GM21529 (cell line): ENCODE data around the gene RPL28.

ENCODE experiments used
- ATAC-seq: cut with Tn5 transposase; IDR thresholded peaks from one replicate; pipeline ENCODE4 v1.9.1; 2021; ENCODE audit not compliant: unreplicated experiment

RPL28 gene

DNA sequence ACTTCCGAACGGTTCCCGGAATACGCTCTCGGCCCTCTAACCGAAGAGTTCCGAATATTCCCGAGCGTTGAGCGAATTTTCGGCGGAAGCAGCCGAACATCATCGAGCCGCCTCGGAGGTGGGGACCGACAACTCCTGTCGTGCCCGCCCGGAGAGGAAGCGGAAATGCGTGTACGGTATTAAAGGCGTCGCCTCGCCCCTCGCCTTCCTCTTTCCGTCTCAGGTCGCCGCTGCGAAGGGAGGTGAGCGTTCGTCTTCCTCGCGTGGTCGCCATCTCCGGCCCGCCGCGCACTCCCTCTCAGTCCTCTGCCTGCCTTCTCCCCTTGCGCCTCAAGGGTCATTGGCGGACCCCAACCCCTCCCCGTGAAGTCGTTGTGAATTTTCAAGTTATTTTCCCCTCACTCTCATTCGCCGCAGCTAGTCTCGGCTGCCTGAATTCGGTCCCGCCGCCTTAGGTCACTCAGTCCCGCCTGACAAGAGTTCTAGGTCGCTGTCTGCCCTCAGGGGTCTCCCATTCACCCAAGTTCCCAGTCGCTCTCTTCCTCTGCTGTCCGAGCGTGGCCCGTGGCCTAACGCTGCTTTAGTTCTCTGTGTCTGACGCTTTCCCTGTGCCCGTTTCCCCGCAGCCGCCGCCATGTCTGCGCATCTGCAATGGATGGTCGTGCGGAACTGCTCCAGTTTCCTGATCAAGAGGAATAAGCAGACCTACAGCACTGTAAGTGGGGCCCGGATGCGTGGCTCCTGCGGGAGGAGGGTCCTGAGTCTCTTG, at the start of gene RPL28:
TSS of gene RPL28 (plus strand) at position 209 of the 769 bp plus-strand sequence. CDS start at position 635, 426 bp downstream.
- ATAC-seq: peak; percentile 63

DNA sequence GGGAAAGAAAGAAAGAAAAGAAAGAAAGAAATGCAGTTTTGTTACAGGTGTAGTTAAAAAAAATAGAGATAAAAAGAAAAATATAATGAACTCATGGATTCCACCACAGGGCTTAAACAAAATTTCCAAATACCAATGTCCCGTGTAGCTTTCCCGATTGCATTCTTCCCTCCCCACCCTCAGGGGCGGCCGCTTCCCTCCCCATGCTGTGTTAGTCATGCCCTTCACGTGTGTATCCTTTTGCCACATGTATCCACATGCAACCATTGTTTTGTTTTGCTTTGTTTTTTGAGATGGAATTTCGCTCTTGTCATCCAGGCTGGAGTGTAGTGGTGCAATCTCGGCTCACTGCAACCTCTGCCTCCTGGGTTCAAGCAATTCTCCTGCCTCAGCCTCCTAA, 49.6 kb upstream of the RPL28 start:
- ATAC-seq: no peak

DNA sequence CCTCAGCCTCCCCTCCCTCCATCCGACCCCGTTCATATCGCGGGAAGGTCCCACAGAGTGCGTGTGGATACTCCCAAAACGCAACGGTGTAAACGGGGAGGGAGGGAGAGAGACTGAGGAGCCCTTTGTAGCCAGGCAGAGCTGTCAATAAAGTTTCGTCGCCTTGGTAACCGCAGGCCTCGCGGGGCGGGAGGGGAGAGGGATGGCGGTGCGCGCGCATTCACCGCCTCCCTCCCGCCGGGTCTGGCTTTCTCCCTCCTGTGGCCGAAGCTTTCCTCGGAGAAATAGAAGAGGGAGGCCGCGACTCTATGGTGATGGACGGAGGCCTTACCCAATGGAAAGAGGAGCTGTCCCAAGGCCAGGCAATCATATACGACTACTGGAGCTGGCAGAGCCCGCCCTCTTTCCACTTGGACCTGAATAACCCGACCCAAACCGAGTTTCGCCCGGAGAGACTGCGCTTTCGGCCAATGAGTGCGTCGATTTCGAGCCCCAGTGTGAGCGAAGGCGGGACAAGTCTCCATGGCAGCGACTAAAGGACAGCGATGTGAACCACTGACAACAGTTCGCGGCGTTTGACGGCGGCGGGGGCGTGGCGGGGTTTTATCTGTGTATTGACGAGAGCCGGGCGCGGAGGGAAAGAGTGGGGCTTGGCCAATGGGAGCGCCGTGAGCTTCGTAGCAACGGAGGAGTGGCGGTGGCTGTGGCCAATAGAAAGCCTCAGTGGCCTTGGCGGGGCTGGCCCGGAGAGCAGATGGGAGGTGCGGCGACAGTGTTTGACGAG, 46.4 kb upstream of the RPL28 start, which contains the start of gene KMT5C:
TSS of gene KMT5C (plus strand) at position 772 of the 784 bp plus-strand sequence. CDS start 2,061 bp downstream, outside the sequence.
- peak; percentile 76 for ATAC-seq

DNA sequence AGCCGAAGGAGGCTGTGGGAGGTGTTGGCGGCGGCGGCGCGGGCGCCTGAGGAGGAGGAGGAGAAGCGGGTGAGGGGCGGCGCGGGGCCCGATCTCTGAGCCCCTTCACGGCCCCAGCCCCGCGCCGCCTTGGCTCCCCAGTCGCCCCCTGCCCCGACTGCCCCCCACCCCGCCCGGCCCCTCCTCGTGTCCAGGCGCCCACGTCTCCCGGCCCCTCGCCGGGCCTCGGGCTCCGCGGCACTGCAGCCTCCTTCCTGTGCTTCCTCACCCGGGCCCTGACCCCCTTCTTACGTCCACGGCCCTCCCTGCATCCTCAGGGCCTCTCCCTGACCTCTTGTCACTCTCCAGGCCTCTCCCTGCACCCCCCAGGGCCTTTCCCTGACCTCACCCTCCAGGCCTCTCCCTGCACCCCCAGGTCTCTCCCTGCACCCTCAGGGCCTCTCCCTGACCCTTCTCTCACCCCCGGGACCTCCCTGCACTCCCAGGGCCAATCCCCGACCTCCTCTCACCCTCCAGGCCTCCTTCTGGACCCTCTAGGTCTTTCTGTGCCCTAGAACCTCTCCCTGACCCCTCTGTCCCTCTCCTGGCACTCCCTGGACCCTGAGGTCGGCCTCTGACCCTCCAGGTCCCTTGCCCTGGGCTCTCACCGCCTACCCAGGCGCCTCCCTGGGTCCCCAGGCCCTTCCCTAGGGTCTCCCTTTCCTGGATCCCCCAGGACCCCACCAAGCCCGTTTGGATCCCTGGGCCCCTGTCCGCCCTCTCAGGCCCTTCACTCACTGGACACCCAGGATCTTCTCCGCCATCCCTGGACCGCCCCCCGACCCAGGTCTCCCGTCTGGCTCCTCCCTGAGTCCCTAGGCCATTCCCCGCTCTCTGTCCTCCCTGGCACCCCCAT, 45.6 kb upstream of the RPL28 start:
- peak; percentile 1 for ATAC-seq

DNA sequence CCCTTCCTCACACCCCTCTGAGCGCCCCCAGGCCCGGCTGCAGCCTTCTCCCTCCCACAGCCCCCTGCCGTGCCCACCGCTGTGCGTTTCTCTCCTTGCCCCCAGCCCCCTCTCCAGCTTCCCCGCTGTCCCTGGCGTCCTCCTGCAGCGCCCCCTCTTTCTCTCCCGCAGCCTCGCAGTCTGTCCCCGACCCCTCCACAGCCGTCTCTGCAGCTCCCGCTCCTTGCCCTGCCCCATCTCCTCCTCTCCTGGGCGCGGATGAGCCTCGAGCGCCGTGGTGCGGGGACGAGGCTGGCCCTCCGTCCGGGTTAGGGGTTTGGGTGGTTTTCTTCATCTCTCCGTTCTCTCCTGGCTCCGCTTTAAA, 45.0 kb upstream of the RPL28 start:
- no peak for ATAC-seq

DNA sequence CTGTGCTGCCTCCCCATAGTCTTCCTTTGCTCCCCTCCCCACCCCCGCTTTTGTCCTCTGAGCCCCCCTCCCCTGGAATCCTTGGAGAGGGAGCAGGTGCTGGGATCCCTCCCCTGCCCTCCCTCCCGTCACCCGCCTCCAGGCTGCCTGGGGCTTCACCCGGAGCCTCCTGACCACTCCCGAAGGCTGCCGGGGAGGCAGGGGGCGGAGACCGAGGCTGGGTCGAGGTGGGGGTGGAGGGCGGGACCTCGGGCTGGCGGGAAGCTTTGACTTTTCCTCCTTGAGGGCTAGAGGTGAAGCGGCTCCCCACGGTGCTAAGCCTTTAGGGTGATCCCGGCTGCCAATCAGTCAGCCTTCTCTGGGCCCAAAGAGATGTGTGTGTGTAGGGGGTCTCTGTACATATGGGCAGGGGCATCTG, 44.6 kb upstream of the RPL28 start:
- no peak for ATAC-seq

DNA sequence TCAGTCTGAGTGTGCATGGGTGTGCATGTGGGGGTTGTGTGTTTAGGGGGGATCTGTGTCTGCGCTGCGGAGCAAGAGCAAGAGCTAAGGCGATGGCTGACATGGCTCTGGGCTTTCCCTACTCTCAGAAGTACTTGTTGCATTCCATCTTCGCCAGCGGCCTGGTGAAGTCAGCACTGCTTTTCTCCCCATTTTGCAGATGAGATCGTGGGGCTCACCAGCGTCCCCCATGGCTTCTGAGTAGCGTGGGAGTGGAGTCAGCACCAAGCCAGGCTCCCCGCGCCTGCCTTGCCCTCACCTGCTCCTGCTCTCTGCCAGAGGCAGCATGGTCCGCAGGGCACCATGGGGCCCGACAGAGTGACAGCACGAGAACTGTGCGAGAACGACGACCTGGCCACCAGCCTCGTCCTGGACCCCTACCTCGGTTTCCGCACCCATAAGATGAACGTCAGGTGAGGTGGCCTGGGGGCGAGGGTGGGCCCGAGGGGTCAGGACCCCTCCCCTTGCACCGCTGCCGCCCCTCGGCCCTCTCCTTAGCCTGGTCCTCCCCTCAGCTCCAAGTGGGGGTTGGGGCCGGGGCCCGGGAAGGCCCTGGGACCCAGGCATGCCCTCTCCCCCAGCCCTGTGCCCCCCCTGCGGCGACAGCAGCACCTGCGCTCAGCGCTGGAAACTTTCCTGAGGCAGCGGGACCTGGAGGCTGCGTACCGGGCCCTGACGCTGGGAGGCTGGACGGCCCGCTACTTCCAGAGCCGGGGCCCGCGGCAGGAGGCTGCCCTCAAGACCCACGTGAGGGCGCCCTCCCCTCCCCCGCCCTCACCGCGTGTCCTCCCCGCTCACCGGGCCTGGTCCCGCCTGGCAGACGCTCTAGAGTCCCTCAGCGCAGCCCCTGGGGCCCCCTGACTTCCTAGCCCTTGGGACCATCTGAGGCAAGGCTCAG, 43.9 kb upstream of the RPL28 start:
- no peak for ATAC-seq

DNA sequence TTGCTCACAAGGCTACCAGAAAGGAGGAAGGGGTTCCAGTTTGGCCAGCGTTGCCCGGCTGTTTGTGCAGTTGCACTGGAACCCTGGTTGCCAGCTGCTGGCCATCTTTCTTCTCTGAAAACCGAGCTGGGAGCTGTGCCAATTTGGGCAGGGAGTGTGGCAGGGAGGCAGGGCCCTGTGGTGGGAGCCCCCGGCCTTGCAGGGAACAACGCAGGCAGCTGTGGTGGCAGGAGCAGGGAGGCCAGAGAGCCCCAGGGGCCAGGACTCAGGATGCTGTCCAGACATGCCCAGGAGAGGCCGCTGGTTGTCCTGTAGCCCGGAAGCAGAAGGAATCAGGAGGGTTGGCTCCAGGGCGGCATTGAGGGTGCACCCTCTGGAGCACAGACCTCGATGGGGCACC, 41.3 kb upstream of the RPL28 start:
- no peak for ATAC-seq

DNA sequence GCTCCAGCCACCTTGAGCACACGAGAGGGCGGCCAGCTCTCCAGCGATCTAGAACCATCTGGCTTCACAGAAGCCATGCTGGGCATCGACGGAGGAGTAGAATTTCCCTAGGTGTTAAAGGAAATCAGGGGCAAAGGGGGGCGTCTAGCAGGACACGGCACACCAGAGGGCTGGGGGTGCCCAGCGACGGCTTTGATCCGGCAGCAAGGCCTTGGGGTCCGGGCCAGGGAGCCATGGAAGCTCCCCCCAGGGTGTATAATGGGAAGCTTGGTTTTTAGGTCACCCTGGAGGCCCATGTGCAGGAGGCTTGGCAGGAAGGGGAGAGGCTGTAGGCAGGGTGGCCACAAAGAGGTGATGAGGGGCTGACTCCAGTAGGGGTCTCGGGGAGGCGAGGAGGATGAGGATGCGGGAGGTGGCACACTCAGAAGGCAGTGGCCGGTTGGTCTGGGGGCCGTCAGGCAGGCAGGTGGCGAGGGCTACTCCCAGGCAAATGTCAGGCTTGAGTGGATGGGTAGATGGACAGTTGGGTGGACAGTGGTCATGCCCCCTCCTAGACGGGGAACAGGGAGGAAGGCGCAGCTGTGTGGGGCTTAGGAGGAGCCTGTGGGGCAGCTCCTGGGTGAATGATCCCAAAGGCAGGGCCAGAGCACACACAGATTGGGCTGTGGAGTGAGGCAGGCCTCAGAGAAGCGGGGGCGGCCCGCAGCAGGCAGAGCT, 40.5 kb upstream of the RPL28 start:
- no peak for ATAC-seq

DNA sequence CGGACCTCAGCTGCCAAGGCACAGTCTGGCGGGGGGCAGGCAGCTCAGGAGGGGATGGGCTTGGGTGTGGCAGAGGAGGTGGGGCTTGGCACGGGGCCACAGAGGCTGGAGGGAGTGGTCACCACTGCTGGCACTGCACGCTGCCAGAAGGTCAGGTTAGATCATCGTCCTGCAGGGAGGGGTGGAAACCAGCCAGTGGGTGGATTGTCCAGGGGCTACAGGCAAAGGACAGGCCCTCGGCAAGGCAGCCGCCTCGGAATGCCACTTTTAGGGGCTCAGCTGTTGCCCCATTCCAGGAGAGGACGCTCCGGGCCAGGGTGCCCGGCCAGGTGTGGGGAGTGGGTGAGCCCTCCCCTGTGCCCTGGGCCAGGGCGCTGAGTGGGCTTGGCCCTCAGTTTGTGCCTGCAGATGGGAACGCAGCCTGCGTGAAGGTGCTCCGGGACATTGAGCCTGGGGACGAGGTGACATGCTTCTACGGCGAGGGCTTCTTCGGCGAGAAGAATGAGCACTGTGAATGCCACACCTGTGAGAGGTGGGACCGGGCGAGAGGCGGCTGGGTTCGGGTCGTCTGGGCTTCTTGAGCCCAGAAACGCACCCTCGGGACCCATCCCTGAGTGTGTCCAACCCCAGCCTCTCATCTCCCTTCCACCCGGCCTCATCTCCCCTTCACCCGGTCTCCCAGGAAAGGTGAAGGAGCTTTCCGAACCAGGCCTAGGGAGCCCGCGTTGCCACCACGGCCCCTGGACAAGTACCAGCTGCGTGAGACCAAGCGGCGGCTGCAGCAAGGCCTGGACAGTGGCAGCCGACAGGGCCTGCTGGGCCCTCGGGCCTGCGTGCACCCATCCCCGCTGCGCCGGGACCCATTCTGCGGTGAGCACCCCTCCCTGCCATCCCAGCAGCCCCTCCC, 39.7 kb upstream of the RPL28 start:
- ATAC-seq: no peak

DNA sequence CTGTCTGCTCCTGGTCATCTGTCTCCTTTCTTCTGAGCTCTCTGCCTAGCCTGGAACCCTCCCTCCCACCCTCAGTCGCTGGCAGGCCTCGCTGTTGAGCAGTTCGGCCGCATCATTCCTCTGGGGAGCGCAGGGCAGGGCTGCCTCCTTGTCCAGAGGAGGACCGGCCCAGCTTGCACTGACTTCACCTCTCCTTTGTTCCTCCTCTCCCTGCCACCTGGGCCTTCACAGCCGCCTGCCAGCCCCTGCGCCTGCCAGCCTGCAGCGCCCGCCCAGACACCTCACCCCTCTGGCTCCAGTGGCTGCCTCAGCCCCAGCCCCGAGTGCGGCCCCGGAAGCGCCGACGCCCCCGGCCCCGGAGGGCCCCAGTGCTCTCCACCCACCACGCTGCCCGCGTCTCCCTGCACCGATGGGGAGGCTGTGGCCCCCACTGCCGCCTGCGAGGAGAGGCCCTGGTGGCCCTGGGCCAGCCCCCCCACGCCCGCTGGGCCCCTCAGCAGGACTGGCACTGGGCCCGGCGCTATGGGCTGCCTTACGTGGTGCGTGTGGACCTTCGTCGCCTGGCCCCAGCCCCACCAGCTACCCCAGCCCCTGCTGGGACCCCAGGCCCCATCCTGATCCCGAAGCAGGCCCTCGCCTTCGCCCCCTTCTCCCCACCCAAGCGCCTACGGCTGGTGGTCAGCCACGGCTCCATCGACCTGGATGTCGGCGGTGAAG, 38.8 kb upstream of the RPL28 start:
- ATAC-seq: no peak

DNA sequence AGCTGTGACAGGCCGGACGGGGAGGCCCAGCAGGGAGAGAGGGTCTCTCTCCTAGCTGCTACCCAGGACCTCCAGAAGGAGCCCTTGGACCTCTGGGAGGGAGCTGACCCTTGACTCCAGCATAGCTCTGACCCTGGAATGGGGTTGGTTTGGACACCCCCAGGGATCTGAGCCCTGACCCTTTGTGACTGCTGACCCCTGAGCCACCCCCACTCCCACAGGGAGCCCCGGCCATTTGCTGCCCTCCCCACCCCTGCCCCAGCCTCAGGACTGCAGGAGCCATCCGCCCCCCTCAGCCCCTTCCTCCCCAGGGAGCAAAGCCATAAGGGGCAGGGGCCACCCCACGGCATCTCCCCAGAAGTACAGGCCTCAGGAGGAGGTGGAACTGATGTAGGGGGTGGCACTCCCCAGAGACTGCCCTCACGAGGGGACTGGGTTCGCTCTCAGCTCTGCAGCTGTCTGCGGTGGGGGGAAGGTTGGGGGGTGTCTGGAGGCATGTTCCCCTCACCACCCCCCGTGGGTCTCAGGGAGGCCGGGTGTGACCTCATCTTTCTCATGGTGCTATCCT, 38.2 kb upstream of the RPL28 start:
- no peak for ATAC-seq

DNA sequence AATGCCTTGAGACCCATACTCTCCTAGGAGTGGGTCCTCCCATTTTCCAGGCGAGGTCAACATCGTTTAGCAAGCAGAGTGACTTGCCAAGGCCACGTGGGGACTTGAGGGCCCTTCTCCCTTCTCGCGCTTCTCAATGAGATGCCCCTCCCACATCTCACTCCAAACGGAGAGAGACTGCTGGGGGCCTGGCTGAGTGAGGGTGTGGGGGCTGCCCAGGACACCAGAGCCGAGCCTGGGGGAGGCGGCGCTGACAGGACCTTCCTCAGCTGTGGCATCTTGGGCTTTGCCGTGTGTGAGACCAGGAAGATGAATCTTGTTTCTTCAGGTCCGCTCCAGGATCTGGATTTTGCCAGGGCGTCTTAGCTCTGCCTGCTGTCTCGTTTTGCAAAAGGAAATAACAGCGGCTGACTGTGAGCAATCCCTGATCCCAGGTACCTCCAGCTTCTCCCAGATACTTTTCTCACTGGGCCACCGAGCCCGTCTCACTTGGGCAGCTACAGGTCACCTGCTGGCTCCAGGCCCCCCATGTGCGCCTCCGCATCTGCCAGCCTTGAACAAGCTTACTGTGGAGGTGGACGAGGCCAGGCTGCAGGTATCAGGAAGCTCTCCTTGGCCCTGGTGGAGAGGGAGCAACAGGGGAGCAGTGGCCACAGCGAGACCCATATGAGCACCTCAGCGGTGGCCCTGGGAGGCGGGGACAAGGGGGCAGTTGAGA, 37.3 kb upstream of the RPL28 start:
- no peak for ATAC-seq

DNA sequence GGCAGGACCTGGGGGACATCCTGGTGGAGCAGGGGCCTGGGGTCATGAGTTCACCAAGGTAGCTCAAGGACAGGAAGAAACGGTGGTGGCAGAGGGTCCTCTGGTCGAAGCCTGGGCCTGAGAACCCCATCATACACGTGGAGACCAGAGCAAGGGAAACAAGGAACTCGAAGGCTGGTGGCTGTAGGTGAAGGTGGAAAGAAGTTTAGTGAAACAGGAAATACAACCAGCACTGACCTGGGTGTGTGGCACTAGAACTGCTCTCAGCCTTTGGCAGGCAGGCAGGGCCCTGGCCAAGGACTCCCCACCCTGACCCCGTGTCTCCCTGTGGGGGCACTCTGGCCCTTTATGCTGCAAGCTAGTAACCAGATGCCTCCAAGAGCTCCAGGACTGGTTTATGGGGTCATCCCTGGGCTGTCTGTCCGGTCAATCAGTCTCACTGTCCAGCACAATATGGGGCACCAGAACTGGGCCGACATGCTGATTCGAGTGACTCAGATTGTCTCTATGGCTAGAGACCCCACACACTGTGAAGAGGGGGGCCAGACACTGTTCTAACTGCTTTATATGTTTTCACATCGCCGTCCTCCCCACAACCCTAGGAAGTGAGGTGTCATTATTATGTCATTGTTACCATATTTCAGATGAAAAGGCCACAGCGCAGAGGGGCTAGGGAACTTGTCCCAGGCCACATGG, 35.0 kb upstream of the RPL28 start:
- no peak for ATAC-seq

DNA sequence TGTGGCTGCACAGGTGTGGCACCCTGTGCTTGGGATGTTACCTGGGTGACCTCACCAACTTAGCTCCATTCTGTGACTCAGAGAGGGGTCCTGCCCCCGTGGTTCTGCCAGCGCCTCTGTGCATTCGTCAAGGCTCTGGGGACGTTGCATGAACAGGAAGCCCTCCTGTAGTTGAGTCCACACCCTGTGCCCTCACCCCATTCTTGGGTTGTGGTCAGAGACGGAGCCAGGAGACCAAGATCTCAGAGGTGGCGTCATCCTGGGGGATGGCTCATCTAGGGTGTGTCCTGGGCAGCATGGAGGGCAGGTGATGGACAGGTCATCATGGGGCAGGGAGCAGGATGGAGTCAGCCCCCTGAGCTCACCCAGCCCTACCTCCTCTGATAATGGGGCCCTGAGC, 33.7 kb upstream of the RPL28 start:
- no peak for ATAC-seq

DNA sequence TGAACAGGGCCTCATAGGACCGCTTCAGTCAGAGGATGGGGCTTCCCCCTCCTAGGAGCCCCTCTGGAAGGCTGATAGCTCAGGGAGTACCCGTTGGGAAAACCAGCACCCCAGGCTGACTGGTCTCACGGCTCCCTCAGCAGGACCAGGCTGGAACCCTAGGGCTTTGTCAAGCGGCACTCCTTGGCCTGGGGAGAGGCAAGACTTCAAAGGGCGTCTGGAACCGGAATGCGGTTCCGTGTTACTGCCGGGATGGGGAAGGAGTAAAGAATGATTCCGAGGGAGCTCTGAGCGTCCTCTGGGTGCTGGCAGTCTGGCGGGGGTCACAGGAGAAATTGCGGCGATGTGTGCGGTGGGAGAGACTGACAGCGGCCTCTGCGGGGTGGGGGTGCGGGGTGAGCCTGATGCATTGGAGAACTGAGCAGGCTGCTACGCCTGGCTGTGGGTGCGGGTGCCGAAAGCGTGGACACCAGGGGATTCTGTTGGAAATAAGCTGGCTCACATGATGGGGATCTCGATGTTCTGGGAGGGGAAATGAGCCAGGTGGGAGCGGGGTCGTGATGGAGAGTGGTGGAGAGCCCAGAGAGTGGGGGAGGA, 33.1 kb upstream of the RPL28 start:
- no peak for ATAC-seq
